Peyer's patch (tissue), 4 donors: ENCODE results near the gene F3.

Source experiments
- POLR2A ChIP-seq, 2 donors: fragments of 450-650 bp; IDR thresholded peaks; one replicate each; pipeline ENCODE4 v1.5.1; 2017; ENCODE audit warnings: antibody characterized with exemption in 2 of 2, mild to moderate bottlenecking in 2 of 2, moderate library complexity in 2 of 2
- TF ChIP-seq, protein P1 (sequence below), 6 experiments: fragments of 450-650 bp in 4 of 6; fragments of 200-600 bp in 2 of 6; sonication (generic) in 1 of 6; IDR thresholded peaks; one replicate each; pipeline ENCODE4 v1.5.1; 2017 to 2019; ENCODE audit warnings: antibody characterized with exemption in 6 of 6, mild to moderate bottlenecking in 3 of 6, moderate library complexity in 1 of 6

- TF ChIP-seq, protein P1, sequence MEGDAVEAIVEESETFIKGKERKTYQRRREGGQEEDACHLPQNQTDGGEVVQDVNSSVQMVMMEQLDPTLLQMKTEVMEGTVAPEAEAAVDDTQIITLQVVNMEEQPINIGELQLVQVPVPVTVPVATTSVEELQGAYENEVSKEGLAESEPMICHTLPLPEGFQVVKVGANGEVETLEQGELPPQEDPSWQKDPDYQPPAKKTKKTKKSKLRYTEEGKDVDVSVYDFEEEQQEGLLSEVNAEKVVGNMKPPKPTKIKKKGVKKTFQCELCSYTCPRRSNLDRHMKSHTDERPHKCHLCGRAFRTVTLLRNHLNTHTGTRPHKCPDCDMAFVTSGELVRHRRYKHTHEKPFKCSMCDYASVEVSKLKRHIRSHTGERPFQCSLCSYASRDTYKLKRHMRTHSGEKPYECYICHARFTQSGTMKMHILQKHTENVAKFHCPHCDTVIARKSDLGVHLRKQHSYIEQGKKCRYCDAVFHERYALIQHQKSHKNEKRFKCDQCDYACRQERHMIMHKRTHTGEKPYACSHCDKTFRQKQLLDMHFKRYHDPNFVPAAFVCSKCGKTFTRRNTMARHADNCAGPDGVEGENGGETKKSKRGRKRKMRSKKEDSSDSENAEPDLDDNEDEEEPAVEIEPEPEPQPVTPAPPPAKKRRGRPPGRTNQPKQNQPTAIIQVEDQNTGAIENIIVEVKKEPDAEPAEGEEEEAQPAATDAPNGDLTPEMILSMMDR (IDR thresholded peaks at IDR 0.05): no peak
- TF ChIP-seq POLR2A (IDR thresholded peaks at IDR 0.05): no peak
Measured at GRCh38 chr1:94539496-94539895, 2.1 kb downstream of the F3 start.
